Activated CD4-positive, alpha-beta T cell treated with anti-CD3 and anti-CD28 coated beads, Interleukin-2, Interleukin-6, amounts not matched to agents 100 ng/mL and 50 ng/mL, durations not matched to agents 16 hours and 8 hours (primary cell): ENCODE data around the gene SEZ6L.
"Not testable (repeated sequence)": the region's sequence is repeated elsewhere in the genome, so short reads cannot be mapped to it uniquely, and the experiment has no call there.

Source experiments
- DNase-seq: peaks from one replicate; pipeline ENCODE4 v3.0.0-alpha.2; 2020

SEZ6L gene

DNA sequence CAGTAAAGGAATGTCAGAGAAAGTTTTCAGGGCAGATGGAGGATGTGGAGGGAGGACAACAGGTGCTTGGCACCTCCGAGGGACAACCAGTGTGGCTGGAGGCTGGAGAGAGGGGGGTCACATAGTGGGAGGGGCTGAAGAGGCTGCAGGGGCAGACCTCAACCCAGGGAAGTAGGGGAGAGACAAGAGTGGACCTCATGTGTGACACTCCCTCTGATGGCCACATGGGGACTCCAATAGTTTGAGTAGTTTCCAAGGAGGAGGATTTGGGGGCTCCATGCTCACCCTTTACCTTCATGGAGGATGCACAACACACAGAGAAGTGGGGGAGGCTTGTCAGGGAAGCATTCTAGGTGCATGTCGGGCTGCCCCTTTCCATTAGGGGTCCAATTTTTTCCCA is 224.7 kb downstream of the SEZ6L start:
- no peak for DNase-seq

DNA sequence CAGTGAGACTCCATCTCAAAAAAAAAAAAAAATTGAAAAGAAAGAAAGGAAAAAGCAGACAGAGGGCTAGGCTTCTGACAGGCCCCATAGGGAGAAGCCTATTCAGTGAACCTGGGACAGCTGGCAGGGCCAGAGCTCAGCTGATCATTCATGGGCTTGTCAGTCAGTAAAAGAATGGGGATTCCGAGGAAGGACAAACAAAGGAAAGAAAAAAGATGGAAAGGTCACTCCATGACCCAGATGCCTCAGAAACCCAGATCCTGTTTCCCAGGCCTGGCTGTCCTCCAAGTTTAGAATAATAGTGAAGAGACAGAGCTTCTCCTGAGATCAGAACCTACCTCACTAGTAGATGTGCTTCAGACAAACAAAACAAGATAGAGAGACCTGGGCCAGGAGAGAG is 225.5 kb downstream of the SEZ6L start:
- DNase-seq = no peak

DNA sequence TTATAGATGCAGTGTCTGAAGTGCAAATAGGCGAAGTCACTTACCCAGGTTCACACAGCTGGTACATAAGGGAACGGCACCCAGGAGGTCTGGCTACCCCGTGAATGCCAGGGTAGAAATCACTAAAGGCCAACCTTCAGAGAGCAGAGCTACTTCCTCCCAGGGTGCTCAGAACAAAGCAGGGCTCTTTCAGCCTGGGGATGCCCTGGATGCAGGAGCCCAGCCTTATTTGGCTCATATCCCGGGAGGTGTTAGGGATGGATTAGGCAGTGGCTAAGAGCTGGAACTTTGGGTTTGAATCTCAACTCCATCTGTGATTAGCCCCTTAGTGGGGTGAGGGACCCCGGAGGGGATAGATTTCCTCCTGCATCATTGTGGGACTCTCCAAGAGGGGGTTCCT is 226.7 kb downstream of the SEZ6L start:
- no peak for DNase-seq

DNA sequence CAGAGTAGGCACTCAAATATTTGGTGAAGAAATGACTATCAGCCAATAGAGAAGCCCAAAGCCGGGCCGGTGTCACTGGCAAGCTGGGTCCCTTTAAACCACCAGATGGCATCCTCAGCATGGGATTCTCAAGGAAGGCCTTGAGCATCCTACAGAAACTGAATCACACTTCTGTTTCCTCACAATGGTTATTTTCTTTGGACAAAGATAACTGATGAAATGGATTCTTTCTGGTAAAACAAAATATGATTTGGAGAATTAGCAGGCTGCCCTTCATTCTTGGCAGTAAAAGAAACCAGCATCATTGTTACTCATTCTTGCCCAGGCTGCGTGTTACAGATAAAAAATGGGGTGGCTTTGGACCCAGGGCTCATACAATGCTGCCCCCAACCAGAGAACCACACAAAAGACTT is 229.5 kb downstream of the SEZ6L start:
- DNase-seq = peak; percentile 76

DNA sequence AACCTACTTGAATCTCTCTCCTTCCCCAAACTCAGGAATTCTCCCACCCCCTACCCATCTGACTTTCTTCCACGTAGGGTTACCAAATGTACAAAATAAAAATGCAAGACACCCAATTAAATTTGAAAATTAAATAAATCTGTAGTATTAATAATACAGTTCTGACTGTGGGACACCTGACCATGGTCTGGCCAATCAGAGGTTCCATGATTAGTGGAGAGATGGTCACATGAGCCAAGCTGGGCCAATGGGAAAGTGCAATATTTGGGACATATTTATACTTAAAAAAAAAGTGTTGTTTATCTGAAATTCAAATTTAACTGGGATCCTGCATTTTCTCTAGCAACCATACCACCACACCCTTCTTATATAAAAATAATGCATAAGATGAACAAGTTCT is 230.0 kb downstream of the SEZ6L start:
- DNase-seq = no peak

DNA sequence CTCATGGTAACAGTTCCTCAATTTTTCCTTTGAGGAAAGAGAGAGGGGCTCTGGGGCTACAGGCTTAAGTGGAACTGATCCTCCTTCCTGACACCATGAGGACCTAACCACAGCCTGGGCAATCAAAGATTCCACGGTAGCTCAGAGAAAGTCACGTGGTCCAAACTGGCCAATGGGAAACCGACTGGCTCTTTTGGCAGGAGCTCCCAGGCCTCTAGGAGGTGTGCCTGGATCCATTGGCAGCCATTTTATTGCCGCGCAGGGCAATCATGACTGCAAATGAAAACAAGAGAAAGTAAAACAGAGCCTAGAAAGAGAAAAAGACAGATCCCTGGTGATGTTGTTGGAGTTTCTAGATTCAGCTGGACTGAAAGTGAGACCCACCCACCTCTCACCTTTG is 232.5 kb downstream of the SEZ6L start:
- no peak for DNase-seq

DNA sequence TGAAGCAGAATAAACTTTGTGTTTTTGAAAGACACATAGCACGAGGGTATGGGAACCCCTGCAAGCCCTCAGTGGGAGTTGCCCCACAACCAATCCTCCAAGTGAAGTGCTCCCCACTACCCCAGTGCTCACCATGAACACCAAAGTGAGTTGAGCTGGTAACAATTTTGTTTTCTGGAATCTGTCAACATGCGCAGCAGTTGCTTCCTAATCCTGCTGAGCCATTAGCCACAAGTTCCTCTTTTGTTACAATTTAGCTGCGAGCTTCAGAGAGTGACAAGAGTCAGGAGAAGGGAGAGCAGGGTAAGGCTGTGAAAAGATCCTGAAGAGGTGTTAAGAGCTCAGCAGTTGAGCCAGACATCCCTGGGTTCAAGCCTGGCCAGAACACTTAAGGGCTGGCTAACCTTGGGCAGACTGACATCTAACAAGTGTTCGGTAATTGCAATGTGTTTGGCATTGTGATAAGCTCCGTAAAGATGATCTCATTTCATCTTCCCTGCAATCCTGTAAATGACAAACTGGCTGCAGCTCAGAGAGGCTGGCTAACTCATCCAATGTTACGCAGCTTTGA is 235.7 kb downstream of the SEZ6L start:
- no peak for DNase-seq

DNA sequence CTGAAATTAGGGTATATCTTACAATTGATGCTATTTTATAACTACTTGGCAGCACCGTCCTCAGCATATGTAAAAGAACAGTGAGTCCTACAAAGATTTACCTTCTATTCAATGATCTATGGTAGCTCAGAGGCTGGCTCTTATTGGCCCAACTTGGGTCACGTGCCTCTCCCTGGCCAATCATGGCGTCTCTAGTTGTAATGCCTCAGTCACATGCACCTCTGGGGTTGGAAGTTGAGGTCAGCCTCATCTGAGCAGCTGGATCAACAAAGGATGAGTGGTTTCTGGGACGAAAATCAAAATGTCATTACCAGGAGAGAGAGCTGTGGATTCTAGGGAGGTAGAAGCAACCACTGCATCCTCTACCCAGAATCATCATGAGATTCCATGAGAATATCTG is 236.9 kb downstream of the SEZ6L start:
- DNase-seq = no peak

DNA sequence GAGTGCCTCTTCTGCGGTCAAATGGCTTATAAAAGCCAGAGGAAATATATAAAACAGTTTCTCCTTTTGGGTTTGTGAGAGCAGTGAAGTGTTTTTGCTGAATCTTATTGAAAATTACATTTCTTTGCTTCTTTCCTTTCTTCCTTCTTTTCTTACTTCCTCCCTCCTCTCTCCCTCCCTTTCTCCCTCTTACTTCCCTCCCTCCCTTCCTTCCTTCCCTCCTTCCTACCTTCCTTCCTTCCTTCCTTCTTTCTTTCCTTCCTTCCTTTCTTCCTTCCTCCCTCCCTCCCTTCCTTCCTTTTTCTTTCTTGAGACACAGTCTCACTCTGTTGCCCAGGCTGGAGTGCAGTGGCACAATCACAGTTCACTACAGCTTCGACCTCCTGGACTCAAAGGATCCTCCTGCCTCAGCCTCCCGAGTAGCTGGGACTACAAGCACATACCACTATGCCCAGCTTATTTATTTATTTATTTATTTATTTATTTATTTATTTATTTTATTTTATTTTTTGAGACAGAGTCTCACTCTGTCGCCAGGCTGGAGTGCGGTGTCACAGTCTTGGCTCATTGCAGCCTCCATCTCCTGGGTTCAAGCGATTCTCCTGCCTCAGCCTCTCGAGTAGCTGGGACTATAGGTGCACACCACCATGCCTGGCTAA is 239.4 kb downstream of the SEZ6L start:
- not testable (repeated sequence) for DNase-seq

DNA sequence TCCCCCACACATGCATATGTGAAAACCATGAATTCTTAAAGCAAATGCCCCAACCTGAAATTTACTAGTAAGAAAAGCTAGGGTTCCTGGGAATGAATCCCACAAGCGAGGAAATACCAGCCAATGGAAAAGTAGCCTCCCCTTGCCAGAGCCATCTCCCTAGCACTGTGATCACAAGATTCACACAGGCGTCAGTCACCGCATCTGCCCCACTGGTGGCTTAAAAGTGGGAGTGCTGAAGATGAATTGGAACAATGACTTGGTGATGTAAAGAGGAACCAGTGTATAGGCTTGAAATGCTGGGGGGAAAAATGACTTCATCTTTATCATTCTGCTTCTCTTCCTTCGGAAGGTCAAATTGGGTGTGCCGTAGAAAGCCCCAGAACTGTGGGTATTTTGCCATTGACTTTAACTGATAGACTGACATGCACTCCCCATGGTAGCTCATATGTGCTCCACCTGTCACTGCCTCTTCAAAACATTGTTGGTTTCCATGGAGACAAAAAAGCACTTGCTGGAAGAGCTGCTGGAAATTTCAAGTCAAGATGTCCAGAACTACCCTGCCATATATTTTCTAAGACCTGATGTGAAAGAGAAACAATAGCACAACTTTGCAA is 240.6 kb downstream of the SEZ6L start:
- DNase-seq = no peak

DNA sequence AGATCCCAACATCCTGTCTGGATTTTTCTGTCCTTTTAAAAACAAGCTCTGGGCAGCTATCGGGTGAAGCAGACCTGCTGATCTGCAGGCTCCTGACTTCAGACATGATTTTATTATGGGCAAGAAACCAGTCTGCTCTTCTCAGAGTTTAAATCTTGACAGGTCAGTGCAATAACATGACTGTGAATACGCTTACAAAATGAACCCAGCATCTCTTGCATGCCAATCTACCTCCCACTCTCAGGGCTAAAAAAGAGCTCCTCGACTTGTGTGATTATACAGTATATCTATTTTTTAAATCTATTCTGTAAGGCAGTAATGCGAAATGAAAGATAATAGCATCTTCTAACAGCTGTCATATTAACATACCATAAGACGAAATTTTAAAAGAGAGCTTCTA is 241.1 kb downstream of the SEZ6L start:
- no peak for DNase-seq

DNA sequence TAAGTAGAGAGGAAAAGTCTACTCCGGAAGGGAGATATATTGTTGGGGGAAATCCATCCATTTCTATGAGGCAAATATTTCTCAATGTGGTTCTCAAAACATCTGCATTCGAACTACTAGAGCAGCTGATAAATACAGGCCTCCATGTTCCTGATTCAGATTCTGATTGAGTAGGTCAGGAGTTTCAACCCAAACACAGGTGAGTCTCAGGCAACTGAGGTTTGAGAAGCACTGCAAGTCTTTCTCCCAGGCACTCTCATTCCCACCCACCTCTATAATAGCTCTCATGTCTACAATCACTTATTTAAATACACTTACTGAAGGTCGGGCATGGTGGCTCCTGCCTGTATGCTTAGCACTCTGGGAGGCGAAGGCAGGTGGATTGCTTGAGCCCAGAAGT is 245.1 kb downstream of the SEZ6L start:
- DNase-seq = no peak

DNA sequence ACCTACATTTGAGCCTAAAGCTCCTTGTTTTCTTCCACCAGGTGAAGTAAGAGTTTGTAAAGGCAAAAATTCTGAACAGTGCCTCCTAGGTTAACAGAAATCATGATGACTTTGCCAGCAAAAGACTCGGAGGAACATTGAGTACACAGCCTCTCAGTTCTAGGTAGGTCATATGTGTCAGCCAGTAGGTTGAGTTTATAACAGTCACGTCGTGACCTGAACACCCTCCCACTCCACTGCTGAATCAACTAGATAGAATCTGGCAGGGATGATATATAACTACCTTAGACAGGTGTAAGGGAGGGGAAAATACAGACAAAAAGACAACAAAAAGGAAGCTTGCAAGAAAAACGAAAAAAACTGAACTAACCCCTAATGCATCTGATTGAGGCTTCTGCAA is 247.0 kb downstream of the SEZ6L start:
- no peak for DNase-seq

DNA sequence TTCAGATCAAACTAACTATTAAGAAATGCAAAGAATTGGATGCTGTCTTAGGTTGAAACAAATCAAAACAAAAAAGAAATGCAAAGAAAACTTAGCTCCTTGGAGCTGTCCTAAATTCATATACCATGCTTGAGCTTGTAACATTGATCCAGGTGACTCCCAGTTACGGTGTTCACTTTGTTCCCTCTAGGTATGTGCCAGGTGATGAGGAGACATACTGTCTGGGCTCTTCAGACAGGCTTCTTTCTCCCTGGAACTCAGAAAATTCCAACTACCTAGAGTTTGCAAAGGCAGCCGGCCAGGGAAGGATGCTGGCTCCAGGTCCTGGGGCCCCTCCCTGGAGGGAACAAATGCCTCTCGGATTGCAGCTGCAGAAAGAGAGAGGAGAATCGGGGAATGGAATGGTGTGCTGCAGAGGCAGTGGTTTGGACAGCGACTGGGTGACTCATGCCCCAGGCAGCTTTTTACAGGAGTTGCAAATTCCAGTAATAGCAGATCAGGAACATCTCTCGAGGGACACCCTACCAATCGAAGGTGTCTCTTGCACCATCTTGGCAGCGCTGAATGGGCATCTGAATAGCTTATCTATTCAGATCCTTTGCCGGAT is 247.5 kb downstream of the SEZ6L start:
- no peak for DNase-seq

DNA sequence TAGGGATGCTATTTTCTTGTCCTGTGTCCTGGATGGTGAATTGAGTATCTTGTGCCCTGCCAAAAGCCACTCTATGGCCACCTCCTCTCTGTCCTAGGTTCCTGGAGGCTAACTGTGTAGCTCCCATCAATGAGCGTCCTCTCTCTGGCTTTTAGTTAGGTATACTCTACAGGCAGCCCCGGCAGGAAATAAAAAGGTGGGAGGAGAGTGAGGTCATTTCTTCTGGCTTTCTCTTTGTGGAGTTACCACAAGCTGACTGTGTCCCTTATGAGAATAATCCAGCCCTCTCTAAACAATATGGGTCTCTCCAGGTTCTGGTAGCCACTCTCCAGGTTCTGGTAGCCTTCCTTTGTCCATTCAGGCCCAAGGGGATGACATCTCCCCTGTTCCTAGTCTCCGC is 248.1 kb downstream of the SEZ6L start:
- no peak for DNase-seq

DNA sequence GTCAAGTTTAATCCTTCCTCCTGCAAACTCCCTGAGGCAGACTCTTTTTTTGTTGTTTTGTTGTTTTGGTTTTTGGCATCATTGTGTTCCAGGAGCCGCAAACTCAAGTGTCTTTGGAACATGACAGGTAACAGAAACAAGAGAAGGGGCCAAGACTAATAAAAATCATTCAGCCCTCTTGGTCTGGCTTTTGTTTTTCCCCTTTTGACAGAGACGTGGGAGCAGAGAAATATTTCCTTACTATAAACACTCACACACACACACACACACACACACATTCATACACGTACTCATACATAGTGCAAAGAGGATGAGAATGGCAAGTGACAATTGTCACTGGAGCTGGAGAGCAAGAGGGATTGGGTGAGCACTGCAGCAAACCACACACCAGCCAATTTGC is 249.4 kb downstream of the SEZ6L start:
- no peak for DNase-seq

DNA sequence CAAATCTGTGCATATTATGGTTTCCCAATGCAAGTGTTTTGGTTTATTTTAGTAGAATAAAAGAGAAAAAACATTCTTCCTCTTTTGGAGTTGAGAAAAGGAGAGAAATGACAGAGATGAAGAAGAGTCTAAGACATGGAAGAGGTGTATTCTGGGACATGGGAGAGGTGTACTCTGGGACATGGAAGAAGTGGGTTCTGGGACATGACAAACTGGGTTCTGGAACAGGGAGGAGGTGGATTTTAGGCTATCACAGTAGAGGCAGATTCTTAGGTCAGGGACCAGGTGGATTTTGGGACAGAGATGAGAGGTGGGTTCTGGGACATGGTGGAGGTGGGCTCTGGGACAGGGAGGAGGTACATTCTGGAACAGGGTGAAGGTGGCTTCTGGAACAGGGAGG is 257.7 kb downstream of the SEZ6L start:
- no peak for DNase-seq

DNA sequence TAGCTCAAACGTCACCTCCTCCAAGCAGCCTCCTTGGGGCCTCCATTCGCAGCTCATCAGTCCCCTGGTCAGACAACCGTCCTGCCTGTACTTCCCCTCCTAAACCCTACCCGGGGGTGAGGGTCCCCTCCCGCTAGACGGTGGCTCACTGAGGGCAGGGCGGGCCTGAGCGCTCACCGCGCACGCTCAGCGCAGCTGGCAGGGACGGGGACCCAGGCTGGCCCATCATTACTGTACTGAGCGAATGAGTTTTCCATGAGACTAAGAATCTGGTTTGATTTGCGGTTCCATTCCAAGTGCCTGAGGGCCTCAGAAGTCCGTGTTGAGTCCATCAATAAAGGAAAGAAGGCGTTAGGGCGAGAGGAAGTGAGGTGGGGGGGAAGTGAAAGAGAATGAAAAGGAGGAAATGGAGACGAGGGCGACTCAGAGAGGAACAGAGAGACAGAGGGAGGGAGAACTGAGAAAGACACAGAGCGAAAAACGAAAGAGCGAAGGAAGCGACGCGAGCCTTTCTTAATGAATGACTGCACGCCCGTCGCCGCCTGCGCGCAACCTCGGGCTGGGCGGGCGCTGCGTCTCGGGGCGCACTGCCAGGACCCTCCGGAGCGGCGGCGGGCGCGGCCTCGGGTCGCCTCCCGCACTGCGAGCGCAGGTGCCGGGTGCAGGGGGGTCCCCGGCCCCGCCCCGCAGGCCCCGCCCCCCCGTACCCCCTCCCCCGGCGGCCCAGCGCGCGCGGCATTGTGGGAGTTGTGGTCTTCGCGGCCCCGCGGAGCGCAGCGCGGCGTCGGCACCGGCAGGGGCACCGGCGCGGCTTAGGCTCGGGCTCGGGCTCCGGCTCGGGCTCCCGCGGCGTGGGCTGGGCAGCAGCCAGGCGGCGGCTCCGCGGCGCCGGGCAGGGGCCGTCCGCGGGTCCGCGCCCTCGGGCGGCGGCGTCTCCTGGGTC is 259.5 kb downstream of the SEZ6L start, which contains the start of gene ASPHD2:
TSS of gene ASPHD2 (plus strand) at position 746 of the 943 bp plus-strand sequence. CDS start 4,356 bp downstream, outside the sequence.
- peak; percentile 87 for DNase-seq

DNA sequence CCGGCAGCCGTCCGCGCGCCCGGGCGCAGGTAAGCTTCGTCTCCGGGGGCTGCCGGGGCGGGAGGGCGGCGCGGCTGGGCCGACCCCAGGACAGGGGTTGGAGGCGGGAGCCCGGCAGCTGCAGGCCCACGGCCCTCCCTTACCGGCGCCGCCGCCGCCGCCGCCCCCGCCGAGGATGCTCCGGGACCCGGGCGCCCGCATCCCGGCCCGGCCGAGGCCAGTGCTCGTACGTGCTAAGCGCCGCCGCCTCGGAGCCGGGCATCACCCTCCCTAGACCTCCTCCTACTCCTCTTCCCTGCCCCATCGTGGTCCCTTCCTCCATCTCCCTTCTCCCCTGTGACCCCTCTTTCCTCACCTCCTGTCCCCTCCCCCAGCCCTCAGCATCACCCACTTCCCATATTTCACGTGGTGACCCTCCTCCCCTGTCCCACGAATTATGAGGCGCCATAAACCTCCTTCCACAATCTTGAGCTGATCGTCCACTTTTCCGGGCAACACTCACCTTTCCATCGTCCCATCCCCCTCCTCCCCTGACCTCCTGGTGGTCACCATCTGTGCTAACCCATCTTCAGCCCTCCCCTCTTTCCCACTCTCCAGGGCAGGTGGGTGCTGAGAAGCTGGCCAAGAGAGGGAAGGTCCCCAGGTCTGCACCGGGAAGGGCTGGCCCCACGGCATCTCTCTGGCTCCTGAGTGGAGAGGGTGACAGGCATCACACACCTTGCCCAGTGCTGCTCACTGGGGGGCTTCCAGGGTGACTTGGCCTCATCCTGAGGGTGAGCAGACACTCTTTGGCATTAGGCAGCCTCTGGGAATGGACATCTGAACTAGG is 260.4 kb downstream of the SEZ6L start:
- DNase-seq = peak; percentile 25

DNA sequence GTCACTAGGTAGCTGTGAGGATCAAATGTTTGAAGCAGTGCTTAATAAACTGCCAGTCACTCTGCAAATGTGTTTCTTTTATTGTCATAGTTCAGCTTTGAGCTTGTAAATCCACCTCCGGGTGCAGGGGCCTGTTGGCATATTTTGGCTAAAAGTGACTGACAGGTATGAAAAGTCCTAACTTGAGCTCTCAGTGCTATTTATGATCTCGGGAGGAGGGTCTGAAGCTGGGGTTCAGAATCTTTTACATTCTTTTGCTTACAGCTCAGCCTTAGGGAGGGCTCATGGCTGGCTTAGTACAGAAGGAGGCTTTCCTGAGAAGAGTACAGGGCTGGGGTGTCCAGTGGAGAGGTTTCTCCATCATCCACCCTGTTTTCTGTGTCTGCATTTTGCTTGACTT is 261.3 kb downstream of the SEZ6L start:
- peak; percentile 23 for DNase-seq

DNA sequence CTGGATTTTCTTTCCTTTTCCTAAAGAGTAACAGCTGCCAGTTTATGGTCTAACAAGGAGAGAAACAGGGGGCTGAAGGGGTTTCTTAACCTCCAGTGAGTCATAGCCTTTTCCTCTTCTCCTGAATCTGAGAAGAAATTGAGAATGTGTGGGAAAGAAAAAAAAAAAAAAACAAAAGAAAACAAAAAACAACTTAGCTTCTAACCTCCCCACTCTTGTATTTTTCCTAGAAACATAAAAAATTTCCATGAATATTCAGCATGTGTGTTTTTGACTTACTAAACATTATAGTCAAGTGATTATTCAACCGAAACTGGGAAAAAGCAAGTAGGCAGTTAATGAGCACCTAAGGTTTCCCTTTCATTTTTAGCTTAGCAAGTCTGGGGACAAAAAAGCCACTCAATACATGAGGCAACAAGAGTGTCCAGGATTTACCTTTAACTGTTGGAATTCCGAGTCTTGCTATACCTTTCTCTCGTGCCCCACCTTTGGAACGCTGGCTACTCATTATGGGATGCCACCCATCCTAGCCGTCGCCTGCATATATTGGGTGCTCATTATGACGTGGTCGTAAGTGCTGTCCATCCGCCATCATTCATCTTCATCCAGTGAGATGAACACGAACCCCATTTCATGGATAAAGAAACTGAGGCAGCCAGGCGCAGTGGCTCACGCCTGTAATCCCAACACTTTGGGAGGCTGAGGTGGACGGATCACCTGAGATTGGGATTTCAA is 262.2 kb downstream of the SEZ6L start:
- DNase-seq = peak; percentile 63
